GM18873 (cell line): ENCODE results near the gene CACNA1H.
"Not testable (repeated sequence)": the region's sequence is repeated elsewhere in the genome, so short reads cannot be mapped to it uniquely, and the experiment has no call there.

Experiments used
- ATAC-seq: cut with Tn5 transposase; IDR thresholded peaks from one replicate; pipeline ENCODE4 v1.9.1; 2021; ENCODE audit warnings: mild to moderate bottlenecking, moderate library complexity, moderate number of reproducible peaks; ENCODE audit not compliant: unreplicated experiment, low FRiP score

CACNA1H gene

DNA sequence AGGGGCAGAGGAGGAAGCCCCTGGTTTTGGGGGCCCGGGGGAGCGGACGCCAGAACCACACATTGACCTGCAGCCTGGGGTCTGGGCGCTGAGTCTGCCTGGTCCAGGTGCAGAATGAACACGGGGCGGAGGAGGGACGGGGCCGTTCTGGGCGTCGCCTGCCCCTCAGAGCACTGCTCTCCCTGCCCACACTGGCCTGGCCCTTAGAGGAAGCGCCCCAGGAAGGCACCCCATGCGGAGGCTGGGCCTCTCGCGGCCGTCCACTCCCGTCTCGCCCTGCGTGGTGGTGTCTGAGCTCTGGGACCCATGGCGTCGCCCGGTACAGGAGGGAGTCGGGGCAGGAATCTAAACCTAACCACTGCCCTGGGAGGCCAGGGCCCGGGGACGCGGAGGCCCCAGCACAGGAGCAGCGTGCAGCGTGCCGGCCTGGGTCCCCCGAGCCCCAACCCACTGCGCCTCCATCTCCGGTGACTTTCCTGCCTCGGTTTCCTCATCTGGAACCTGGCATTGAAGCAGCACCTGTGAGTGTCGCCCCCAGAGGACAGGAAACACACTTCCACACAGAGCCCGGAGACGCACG lies 107.3 kb downstream of the CACNA1H start:
- ATAC-seq, result no peak

- no peak for ATAC-seq
Measured at GRCh38 chr16:1261131-1261892, 108.4 kb downstream of the CACNA1H start.

DNA sequence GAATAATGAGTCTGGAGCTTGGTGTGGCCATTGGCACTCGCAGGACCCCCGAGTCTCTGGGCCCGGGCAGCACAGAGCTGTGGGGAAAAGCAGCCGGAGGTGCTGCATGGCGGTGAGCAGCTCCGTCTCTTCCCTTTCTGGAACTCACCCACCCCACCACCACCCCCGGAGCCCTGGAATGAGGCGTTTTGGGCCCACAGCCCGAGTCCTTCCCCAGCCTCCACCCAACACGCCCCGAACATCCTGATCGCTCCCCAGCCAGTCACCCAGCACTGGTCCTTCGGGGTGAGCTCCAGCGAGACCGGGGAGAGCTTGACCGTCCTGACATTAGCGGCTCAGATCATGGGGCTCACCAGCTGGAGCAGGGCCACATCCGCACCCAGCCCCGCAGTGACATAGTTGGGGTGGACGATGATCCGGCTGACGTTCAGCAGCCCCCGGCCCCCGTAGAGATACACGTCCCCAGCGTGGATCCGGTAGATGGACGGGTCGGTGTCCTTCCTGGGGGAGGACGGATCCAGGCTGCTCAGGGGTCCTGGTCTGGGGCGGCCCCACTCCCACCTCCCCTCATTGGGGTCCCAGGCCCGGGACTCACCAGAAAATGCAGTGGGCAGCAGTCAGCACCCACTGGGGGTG lies 109.4 kb downstream of the CACNA1H start:
- ATAC-seq, result no peak

DNA sequence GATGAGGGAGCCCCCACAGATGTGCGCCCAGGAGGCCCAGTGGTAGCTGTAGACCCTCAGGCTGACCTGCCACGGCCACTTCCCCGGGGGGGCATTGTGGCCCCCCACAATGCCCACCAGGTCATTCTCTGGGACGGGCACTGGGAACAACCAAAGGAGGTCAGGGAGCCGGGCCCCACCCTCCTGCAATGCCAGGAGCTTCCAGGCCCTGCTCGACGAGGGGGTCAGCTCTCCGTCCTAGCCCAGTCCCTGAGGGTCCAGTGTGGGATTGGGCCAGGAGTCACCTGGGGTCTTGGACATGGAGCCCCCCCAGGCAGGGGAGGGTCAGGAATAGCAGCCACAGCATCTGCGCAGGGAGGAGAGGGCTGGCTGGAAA lies 109.9 kb downstream of the CACNA1H start:
- ATAC-seq, result no peak

GRCh38 chr16:1263591-1264344 lies 110.9 kb downstream of the CACNA1H start:
- no peak for ATAC-seq

DNA sequence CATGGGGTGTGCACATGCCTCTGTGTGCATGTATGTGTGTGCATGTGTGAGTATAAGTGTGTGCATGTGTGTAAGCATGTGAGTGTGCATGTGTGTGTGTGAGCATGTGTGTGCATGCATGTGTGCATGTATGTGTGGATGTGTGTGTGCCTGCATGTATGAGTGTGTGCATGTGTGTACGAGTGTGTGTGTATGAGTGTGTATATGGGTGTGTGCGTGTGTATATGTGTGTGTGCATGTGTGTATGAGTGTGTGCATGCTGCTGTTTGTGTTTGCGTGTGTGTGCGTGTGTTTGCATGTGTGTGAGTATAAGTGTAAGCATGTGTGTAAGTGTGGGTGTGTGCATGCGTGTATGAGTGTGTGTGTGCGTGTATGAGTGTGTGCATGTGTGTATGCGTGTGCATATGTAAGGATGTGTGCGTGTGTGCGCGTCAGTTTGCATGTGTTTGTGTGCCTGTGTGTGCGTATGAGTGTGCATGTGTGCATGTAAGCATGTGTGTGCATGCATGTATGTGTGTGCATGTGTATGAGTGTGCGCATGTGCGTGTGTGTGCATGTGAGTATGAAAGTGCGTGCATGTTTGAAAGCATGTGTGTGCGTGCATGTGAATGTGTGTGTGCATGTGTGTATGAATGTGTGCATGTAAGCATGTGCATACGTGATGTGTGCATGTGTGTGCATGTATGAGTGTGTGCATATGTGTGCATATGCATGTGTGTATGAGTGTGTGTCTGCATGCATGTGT lies 111.6 kb downstream of the CACNA1H start:
- ATAC-seq, result no peak

GRCh38 chr16:1265090-1265630 lies 112.3 kb downstream of the CACNA1H start:
- ATAC-seq, result no peak

DNA sequence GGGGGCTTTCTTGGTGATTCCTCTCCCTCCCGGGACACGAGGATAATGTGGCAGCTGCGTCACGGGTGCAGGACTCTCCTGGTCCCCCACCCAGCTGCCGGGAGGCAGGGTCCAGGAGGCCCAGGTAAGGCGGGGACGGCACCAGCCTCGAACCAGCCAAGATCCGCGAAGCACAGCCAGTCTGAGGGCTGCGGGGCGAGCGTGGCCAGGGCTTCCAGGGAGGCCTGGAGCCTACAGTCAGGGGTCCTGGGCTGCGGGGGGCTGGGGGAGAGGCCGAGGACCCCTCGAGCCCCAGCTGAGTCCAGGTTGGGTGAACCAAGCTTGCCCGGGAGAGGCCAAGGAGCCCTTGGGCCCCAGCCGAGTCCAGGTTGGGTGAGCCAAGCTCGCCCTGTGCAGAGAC lies 112.9 kb downstream of the CACNA1H start:
- ATAC-seq, result no peak

GRCh38 chr16:1269418-1269817 lies 116.5 kb downstream of the CACNA1H start:
- not testable (repeated sequence) for ATAC-seq

DNA sequence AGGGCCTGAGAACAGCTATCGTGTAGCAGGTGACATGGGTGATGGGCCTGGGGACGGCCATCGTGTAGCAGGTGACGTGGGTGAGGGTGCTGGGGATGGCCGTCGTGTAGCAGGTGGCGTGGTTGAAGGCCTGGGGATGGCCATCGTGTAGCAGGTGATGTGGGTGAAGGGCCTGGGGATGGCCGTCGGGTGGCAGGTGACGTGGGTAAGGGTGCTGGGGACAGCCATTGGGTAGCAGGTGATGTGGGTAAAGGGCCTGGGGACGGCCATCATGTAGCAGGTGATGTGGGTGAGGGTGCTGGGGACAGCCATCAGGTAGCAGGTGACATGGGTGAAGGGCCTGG lies 118.4 kb downstream of the CACNA1H start:
- ATAC-seq, result no peak
